GM18951 (cell line): ENCODE results near the gene ZNF423.

Experiments used
- POLR2A ChIP-seq: IDR thresholded peaks from 4 replicates; pipeline ENCODE4 v1.6.1; 2011; ENCODE audit warnings: mild to moderate bottlenecking; ENCODE audit not compliant: insufficient read length, insufficient read depth; ENCODE audit errors: extremely low read depth
- in situ Hi-C: fragments of 300-500 bp; cut with MboI; formaldehyde crosslinking; loops from one replicate; pipeline ENCODE4 v1.12.0; 2022; ENCODE audit warnings: low sequenced_read_pairs, mixed read lengths, inconsistent platforms; ENCODE audit not compliant: unreplicated experiment

Gene ZNF423

DNA sequence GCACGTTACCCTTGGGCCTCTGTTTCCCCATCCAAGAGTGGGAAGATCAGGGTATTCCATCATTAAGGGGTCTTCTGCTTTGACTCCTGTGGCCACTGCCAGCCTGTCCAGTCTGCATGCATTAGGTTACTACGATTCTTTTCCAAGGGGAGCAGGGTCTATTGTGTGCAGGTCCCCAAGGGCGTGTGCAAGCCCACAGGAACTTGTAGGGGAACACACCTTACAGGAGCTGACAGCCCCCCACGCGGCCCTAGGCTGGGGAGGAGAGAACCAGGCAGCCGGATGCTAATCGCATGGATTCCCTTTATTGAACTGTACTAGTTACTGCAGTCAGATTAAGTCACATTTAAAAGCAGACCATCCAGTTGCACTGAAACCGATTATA, 365.6 kb downstream of the ZNF423 start:
- in situ Hi-C loops: no loop called here
- no peak for TF ChIP-seq POLR2A

DNA sequence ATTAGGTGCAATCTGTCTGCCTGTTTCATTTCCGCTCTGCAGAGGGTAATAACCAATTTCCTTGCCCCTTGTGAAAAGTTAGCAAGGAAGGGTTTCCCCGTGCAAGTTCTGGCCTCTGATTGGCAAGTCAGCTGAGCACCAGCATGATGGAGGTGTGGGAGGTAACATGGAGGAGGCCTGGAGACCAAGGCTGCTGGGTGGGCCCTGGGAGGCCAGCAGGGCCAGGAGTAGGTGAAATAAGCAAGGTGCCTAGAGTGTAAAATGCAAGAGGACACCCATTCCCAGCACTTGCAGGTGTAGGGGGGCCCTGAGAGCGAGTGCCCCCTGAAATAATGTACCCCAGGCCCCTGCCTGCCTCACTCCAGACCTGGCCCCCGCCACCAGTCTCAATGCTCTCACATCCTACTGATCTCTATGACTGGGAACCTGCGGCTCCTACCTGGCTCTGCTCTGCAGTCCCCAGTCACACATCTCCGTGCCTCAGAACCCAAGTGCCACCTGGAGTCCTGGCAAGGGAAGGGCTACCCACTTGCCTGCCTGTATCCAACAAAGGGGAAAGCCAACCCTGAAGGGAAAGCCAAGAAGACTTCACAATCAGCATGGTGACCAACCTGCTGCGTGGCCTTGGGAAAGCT, 366.1 kb downstream of the ZNF423 start:
- in situ Hi-C loops: no loop called here
- no peak for TF ChIP-seq POLR2A

DNA sequence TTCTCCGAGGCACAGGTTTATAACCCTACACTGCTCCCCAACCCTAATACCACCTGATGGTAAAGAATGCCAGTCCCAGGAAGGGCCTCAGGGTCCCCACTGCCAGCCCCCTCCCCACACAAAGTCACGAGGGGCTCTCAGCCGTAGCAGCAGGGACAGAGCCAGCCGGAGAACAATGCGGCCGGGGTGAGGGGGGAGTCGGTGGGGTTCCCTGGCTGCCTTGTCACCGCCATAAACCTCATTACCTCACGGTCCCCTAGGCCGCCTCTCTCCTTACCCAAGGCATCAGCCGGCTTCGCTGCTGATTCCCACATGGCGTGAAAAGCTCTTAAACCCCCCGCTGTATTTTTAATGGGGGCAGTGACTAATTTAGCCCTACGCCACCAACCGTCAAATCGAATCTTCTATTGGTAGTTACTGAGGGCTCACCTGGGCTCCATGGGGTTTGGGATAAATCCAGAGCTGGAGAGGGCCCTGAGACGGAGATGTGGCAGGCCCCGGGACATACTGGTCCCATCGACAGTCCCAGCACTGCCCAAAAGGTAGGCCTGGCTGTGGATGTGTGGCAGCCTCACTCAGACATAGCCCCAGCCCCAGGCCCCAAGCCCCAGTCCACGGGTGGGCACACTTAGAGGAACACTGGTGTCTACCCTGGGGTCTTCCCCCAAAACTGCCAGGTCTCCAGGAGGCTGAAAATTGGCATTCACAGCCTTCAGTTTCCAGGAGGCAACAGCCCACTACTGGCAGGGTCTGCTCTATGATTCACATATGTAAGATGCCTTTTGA, 367.0 kb downstream of the ZNF423 start:
- no peak for TF ChIP-seq POLR2A
- in situ Hi-C loops: no loop called here

DNA sequence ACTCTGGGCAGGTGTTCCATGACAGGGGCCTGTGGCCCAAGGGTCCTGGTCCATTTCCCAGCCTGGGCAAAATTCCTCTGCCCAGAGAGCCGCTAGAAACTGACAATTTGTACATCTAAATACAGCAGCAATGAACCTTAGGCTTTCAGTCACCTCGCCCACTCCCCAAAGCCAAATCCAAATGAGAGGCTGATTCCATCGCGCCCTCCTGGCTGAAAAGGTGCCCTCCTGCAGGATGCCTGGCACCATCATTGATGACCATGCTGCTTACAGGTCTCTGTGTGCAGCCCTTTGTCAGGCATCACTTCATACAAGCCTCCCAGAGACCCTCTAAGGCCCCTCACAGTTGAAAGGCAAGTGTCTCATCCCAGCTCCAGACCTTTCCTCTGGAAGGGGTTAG, 367.6 kb downstream of the ZNF423 start:
- in situ Hi-C loops: no loop called here
- no peak for TF ChIP-seq POLR2A

- in situ Hi-C loops: no loop called here
- no peak for TF ChIP-seq POLR2A
Observed at GRCh38 chr16:49487746-49488145, 368.2 kb downstream of the ZNF423 start.

- no peak for TF ChIP-seq POLR2A
- in situ Hi-C loops: no loop called here
Observed at GRCh38 chr16:49486400-49486799, 369.5 kb downstream of the ZNF423 start.

DNA sequence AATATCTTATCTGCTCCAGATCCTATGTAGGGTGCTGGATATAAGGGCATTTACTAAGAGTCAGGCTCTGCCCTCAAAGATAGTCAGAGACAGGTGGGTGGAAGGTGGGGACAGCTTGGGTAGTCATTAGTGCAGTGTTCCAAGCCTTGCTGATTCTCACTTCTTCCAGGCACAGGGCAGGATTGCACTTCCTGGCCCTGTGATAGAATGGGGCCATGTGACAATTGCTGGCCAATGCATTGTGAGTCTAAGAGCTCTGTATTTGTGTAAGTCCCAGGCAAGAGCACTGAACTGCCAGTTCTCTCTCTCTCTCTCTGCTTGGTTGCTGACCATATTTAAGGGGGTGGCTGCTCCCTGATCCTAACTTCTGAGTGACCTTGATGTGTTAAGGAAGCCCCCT, 370.2 kb downstream of the ZNF423 start:
- in situ Hi-C loops: no loop called here

DNA sequence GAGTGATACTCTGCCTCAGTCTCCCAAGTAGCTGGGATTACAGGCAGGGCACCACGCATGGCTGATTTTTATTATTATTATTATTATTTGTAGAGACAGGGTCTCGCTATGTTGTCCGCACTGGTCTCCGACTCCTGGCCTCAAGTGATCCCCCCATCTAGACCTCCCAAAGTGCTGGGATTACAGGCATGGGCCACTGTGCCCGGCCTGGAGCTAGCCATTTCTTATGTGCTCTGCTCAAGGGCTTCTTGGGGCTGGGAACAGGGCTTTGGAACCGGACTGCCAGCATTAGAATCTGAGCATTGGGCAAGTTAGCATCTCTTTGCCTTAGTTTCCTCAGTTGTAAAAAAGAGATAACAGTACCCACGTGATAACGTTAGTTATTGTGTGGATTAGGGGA, 371.0 kb downstream of the ZNF423 start:
- TF ChIP-seq POLR2A: no peak
- in situ Hi-C loops: no loop called here

More for the DNA sequence above, 370.2 kb downstream of the ZNF423 start:
- TF ChIP-seq POLR2A: no peak

- in situ Hi-C loops: no loop called here
- no peak for TF ChIP-seq POLR2A
Observed at GRCh38 chr16:49484451-49484849, 371.5 kb downstream of the ZNF423 start.

GRCh38 chr16:49483651-49484450, 372.1 kb downstream of the ZNF423 start:
- TF ChIP-seq POLR2A: no peak
- in situ Hi-C loops: no loop called here

- no peak for TF ChIP-seq POLR2A
- in situ Hi-C loops: no loop called here
Observed at GRCh38 chr16:49483251-49483650, 372.7 kb downstream of the ZNF423 start.

DNA sequence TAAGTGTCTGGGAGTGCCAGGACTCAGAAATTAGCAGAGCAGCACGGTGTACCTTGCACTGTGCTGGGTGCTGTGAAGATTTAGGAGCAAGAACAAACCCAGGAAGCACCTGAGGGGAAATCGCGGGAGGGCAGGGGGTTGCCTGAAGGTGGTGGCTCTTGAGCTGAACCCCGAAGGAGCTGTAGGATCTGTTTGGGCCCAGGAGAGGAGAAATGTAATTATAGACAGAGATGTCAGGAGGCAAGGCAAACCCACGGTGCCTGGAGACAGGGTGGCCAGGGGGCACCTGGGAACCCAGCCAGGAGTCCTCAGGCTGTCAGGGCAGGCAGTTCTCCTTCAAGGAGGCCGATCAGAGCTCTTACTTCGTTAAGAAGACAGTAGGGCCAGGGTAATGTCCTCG, 373.2 kb downstream of the ZNF423 start:
- no peak for TF ChIP-seq POLR2A
- in situ Hi-C loops: no loop called here

DNA sequence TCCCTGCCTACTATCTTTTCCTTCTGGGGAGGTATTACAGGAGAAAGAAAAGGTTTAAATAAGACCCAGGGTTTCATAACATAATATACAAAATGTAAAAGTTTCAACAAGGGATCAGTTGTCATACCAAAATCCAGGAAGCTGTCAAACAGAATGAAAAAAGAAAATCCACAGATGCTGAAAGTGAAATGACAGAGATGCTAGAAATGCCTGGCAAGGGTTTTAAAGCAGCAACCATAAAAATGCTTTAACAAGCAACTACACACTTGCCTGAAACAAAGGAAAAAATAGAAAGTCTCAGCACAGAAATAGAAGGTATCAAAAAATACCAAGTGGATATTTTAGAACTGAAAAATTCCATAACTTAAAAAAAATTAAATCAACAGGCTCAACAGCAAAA, 377.3 kb downstream of the ZNF423 start:
- in situ Hi-C loops: no loop called here
- no peak for TF ChIP-seq POLR2A
